HG03280 (cell line): Measurements from ENCODE around the gene HOXB4.
"Not testable (repeated sequence)": the region's sequence is repeated elsewhere in the genome, so short reads cannot be mapped to it uniquely, and the experiment has no call there.

Source experiments
- ATAC-seq: cut with Tn5 transposase; IDR thresholded peaks from one replicate; pipeline ENCODE4 v1.9.1; 2021; ENCODE audit warnings: mild to moderate bottlenecking, moderate library complexity; ENCODE audit not compliant: unreplicated experiment

The HOXB4 gene

DNA sequence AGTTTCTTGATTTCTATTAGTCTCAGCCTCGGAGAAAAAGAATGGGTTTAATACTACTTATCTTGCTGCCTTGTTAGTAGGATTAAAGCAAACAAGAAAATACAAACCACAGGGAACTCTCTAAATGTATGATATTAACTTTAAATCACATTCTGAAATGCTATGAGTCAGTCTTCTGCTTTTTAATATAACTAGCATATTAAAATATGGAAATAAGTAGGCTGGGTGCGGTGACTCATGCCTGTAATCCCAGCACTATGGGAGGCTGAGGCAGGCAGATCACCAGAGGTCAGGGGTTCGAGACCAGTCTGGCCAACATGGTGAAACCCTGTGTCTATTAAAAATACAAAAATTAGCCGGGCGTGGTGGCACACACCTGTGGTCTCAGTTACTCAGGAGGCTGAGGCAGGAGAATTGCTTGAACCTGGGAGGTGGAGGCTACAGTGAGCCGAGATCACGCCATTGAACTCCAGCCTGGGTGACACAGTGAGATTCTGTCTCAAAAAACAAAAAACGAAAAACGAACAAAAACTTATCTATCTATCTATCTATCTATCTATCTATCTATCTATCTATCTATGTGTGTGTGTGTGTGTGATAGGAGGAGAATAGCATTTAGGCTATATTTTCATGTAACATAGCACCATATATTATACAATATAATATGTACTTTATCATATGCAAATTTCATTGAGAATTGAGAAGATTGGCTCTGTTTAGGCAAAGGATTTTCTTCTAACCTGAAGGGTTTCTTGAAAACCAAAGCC lies 42.2 kb downstream of the HOXB4 start:
- not testable (repeated sequence) for ATAC-seq

GRCh38 chr17:48532261-48532660 lies 45.9 kb downstream of the HOXB4 start:
- no peak for ATAC-seq

GRCh38 chr17:48530887-48531272 lies 47.3 kb downstream of the HOXB4 start, which contains the start of gene HOXB1:
HOXB1 (minus strand) TSS chr17:48531011; CDS start chr17:48530904, 107 bp downstream.
- no peak for ATAC-seq

- ATAC-seq = no peak
Measured at GRCh38 chr17:48530208-48530886, 47.8 kb downstream of the HOXB4 start.

GRCh38 chr17:48529683-48530009 lies 48.5 kb downstream of the HOXB4 start:
- no peak for ATAC-seq

- no peak for ATAC-seq
Measured at GRCh38 chr17:48528936-48529682, 49.0 kb downstream of the HOXB4 start.

- no peak for ATAC-seq
Measured at GRCh38 chr17:48528153-48528935, 49.8 kb downstream of the HOXB4 start.

- ATAC-seq = no peak
Measured at GRCh38 chr17:48527547-48527932, 50.6 kb downstream of the HOXB4 start.

DNA sequence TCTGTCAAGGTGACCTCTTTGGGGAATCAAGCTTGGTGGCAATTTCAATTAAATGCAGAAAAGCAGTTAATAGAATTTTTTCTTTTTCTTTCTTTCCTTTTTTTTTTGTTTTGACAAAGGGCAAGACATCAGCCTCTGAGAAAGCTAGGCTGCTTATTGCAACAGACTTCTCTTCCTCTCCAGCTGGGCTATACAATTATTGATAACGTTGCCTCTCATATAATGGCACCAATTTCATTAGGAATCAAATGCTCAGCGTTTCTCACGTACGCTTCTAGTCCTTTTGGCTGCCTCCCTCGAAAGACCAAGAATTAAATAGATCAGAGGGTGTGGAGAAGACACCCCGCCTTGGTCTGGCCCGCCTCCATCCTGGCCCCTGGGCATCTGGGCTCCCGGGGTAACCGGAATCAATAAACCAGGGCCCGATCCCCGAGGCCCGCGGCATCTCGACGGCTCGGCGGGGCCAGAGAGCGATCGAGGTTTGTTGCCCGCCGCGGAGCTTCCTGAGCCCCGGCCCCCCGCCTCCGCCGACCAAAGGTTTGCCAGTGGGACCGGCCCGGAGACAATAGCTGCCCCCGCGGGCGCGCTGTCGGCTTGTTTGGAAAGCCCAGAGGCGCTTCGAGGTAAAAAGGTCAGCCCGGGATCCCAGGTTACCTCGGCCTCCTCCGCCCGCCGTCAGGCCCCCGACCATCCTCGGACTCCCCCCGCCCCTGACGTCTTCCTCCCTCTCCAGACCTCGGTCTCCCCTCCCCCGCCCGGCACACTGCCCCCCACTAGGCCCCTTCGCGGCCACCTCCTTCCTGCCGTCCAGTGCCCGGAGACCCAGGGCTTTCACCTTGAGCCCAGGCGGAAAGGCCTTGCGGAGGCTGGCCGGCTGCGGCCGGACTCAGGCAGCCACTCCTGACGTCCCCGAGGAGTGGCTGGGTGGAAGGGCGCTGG lies 51.3 kb downstream of the HOXB4 start:
- no peak for ATAC-seq
